Keratinocyte (primary cell): ENCODE measurements around the gene CRB2. TPM values are rescaled to one million over a fixed set of nuclear protein-coding genes. Genes with fewer than 3 reads are reported as not detected.

Source experiments
- DNase-seq: peaks from one replicate; pipeline ENCODE4 v3.0.0-alpha.2; 2011; ENCODE audit warnings: low read depth, missing footprints, low spot score
- FAIRE-seq: peaks from 2 replicates; lab custom pipeline; 2011; peaks lifted over from hg19 to GRCh38; lab: Jason Lieb, UNC
- H2AFZ ChIP-seq: 2 replicates; pipeline ENCODE4 v1.6.0; 2012; ENCODE audit warnings: low read length, control low read depth, inconsistent platforms; ENCODE audit not compliant: control insufficient read depth
- H3K27ac ChIP-seq: 2 replicates; pipeline ENCODE4 v1.5.1; 2011; ENCODE audit warnings: low read length; ENCODE audit not compliant: control insufficient read depth, insufficient read depth
- H3K27me3 ChIP-seq: 3 replicates; pipeline ENCODE4 v1.6.0; 2011; ENCODE audit warnings: low read length; ENCODE audit not compliant: control insufficient read depth, insufficient read depth; ENCODE audit errors: extremely low read depth
- H3K36me3 ChIP-seq, 2 experiments: 2 replicates in 1 of 2; 3 replicates in 1 of 2; pipeline ENCODE4 v1.5.1; 2011; ENCODE audit warnings: low read length in 2 of 2, mild to moderate bottlenecking in 1 of 2; ENCODE audit not compliant: control insufficient read depth in 2 of 2, insufficient read depth in 2 of 2; ENCODE audit errors: extremely low read depth in 1 of 2
- H3K4me1 ChIP-seq: 3 replicates; pipeline ENCODE4 v1.5.1; 2011; ENCODE audit warnings: low read length; ENCODE audit not compliant: control insufficient read depth, insufficient read depth; ENCODE audit errors: extremely low read depth
- H3K4me2 ChIP-seq: 3 replicates; pipeline ENCODE4 v1.6.0; 2011; ENCODE audit warnings: low read depth, low read length; ENCODE audit not compliant: control insufficient read depth, insufficient read depth; ENCODE audit errors: extremely low read depth
- H3K4me3 ChIP-seq, 3 experiments: fragments of 200-600 bp in 1 of 3; sonication (generic) in 1 of 3; 2 replicates in 2 of 3; 3 replicates in 1 of 3; pipeline ENCODE4 v1.5.1; 2011 to 2016; ENCODE audit warnings: low read length in 3 of 3, mild to moderate bottlenecking in 3 of 3, control low read depth in 2 of 3, inconsistent platforms in 1 of 3, low read depth in 1 of 3, mixed read lengths in 1 of 3, mixed run types in 1 of 3, moderate library complexity in 1 of 3; ENCODE audit not compliant: control insufficient read depth in 2 of 3, insufficient read depth in 2 of 3; ENCODE audit errors: extremely low read depth in 1 of 3
- H3K79me2 ChIP-seq: 2 replicates; pipeline ENCODE4 v1.6.0; 2012; ENCODE audit warnings: low read length; ENCODE audit not compliant: control insufficient read depth, insufficient read depth
- H3K9ac ChIP-seq: 3 replicates; pipeline ENCODE4 v1.6.0; 2011; ENCODE audit warnings: low read length; ENCODE audit not compliant: control insufficient read depth, insufficient read depth; ENCODE audit errors: extremely low read depth
- H3K9me1 ChIP-seq: 3 replicates; pipeline ENCODE4 v1.6.0; 2011; ENCODE audit warnings: low read length; ENCODE audit not compliant: control insufficient read depth, insufficient read depth; ENCODE audit errors: extremely low read depth
- H3K9me3 ChIP-seq: 2 replicates; pipeline ENCODE4 v1.5.1; 2012; ENCODE audit warnings: low read depth, low read length; ENCODE audit not compliant: control insufficient read depth
- H4K20me1 ChIP-seq: 3 replicates; pipeline ENCODE4 v1.6.0; 2011; ENCODE audit warnings: low read length; ENCODE audit not compliant: control insufficient read depth, insufficient read depth; ENCODE audit errors: extremely low read depth
- CTCF ChIP-seq, 3 experiments: IDR thresholded peaks in 1 of 3; conservative IDR thresholded peaks in 1 of 3; optimal IDR thresholded peaks in 1 of 3; 2 replicates in 2 of 3; 3 replicates in 1 of 3; pipeline versions ENCODE3 to v1.5.1; 2011; ENCODE audit warnings: low read length in 3 of 3, mild to moderate bottlenecking in 3 of 3, moderate library complexity in 2 of 3, control low read depth in 1 of 3, inconsistent platforms in 1 of 3; ENCODE audit not compliant: insufficient read depth in 2 of 3; ENCODE audit errors: extremely low read depth in 1 of 3
- EZH2 ChIP-seq: IDR thresholded peaks from one replicate; pipeline ENCODE4 v1.6.1; 2012; ENCODE audit warnings: inconsistent platforms, mild to moderate bottlenecking, low read length, moderate library complexity
- dilution Hi-C: fragments of 300-500 bp; cut with MboI; formaldehyde crosslinking; loops from one replicate; pipeline ENCODE4 v1.7.0; 2020; ENCODE audit warnings: low sequenced_read_pairs; ENCODE audit not compliant: extremely low pct_ligation_motif_present
- polyA plus RNA-seq, 5 experiments: library from polyadenylated mRNA; depleted of rRNA in 3 of 5; stranded (reverse) in 3 of 5; stranded (forward) in 1 of 5; unstranded in 1 of 5; fragments of >200 nt; gene quantifications; 1 replicate in 1 of 5; 2 replicates in 3 of 5; 3 replicates in 1 of 5; pipeline versions ENCODE4 v1.2.1 to v1.2.3, GENCODE V29; 2011 to 2012; ENCODE audit warnings: missing spikeins in 2 of 5, low read depth in 1 of 5, low replicate concordance in 1 of 5

The CRB2 gene
- polyA plus RNA-seq, 1 donor (not counting 4 experiments of a cell fraction or from before 2014, with no cell fraction given): not detected

GRCh38 chr9:123389698-123390097, 33.7 kb downstream of the CRB2 start:
- H3K9me3 ChIP-seq: no peaks in the 10 kb centered on the region
- H3K9ac ChIP-seq: no peak overlapping the region
- FAIRE-seq: no peak
- H3K9me1 ChIP-seq: no peaks in the 10 kb centered on the region
- H3K27ac ChIP-seq: no peak overlapping the region
- H3K27me3 ChIP-seq: no peaks in the 10 kb centered on the region
- no peaks in the 10 kb centered on the region for H3K79me2 ChIP-seq
- no peak for DNase-seq
- no peak overlapping the region for H2AFZ ChIP-seq
- H3K4me3 ChIP-seq: no peak overlapping the region
- H3K4me1 ChIP-seq: no peaks in the 10 kb centered on the region
- no peak for TF ChIP-seq CTCF (optimal IDR thresholded peaks at IDR 0.05 in 1 of 3, IDR thresholded peaks at IDR 0.05 in 1 of 3, conservative IDR thresholded peaks at IDR 0.05 in 1 of 3; ENCODE audit: extremely low read depth in 1 of 3, insufficient read depth in 2 of 3, low read length in 3 of 3)
- TF ChIP-seq EZH2: no peak
- H3K36me3 ChIP-seq: no peaks in the 10 kb centered on the region
- no peaks in the 10 kb centered on the region for H4K20me1 ChIP-seq
- dilution Hi-C loops: no loop called here
- H3K4me2 ChIP-seq: no peak overlapping the region

GRCh38 chr9:123390337-123391135, 34.5 kb downstream of the CRB2 start:
- Histone ChIP-seq H2AFZ (no peak overlapping the region), H3K27ac (no peak overlapping the region), H3K4me3 (no peak overlapping the region), H3K36me3 (no peaks in the 10 kb centered on the region), H3K9me1 (no peaks in the 10 kb centered on the region), H3K79me2 (no peaks in the 10 kb centered on the region), H3K9me3 (no peaks in the 10 kb centered on the region), H3K27me3 (no peaks in the 10 kb centered on the region), H3K4me2 (no peak overlapping the region), H3K9ac (no peak overlapping the region), H4K20me1 (no peaks in the 10 kb centered on the region), H3K4me1 (no peaks in the 10 kb centered on the region)
- FAIRE-seq (no peak), DNase-seq (no peak)
- dilution Hi-C loops: no loop called here
- TF ChIP-seq EZH2: no peak
- no peak for TF ChIP-seq CTCF (optimal IDR thresholded peaks at IDR 0.05 in 1 of 3, IDR thresholded peaks at IDR 0.05 in 1 of 3, conservative IDR thresholded peaks at IDR 0.05 in 1 of 3; ENCODE audit: extremely low read depth in 1 of 3, insufficient read depth in 2 of 3, low read length in 3 of 3)
